GM18858 (cell line): ENCODE data around the gene ERI2.

Source experiments
- ATAC-seq: cut with Tn5 transposase; IDR thresholded peaks from one replicate; pipeline ENCODE4 v1.9.1; 2021; ENCODE audit not compliant: unreplicated experiment

ERI2 gene

GRCh38 chr16:20806168-20807050, at the start of gene ERI2, which contains the start of gene REXO5:
Gene ERI2 (minus strand): TSS chr16:20806472. CDS start chr16:20806430, 42 bp downstream.
Gene REXO5 (plus strand): TSS chr16:20806527. CDS start chr16:20806954, 427 bp downstream.
- peak; percentile 49 for ATAC-seq

GRCh38 chr16:20854963-20855362, 48.7 kb upstream of the ERI2 start:
- no peak for ATAC-seq

GRCh38 chr16:20853981-20854620, 47.8 kb upstream of the ERI2 start:
- no peak for ATAC-seq

GRCh38 chr16:20853143-20853542, 46.9 kb upstream of the ERI2 start:
- no peak for ATAC-seq

- ATAC-seq: no peak
Observed at GRCh38 chr16:20851601-20852000, 45.3 kb upstream of the ERI2 start.

GRCh38 chr16:20850981-20851380, 44.7 kb upstream of the ERI2 start:
- no peak for ATAC-seq

GRCh38 chr16:20849589-20850390, 43.5 kb upstream of the ERI2 start:
- ATAC-seq: no peak

- no peak for ATAC-seq
Observed at GRCh38 chr16:20847550-20847949, 41.3 kb upstream of the ERI2 start.

GRCh38 chr16:20846551-20846950, 40.3 kb upstream of the ERI2 start:
- no peak for ATAC-seq

GRCh38 chr16:20846030-20846429, 39.8 kb upstream of the ERI2 start:
- ATAC-seq: no peak

- no peak for ATAC-seq
Observed at GRCh38 chr16:20844588-20844987, 38.3 kb upstream of the ERI2 start.

- no peak for ATAC-seq
Observed at GRCh38 chr16:20844054-20844453, 37.8 kb upstream of the ERI2 start.

GRCh38 chr16:20839504-20839903, 33.2 kb upstream of the ERI2 start:
- ATAC-seq: no peak

GRCh38 chr16:20838240-20838639, 32.0 kb upstream of the ERI2 start:
- no peak for ATAC-seq

- no peak for ATAC-seq
Observed at GRCh38 chr16:20833086-20833485, 26.8 kb upstream of the ERI2 start.

- ATAC-seq: no peak
Observed at GRCh38 chr16:20830372-20830771, 24.1 kb upstream of the ERI2 start.

GRCh38 chr16:20829536-20829935, 23.3 kb upstream of the ERI2 start:
- no peak for ATAC-seq

GRCh38 chr16:20826039-20826566, 19.8 kb upstream of the ERI2 start:
- ATAC-seq: no peak

GRCh38 chr16:20822521-20823325, 16.5 kb upstream of the ERI2 start:
- no peak for ATAC-seq

- no peak for ATAC-seq
Observed at GRCh38 chr16:20821682-20822081, 15.4 kb upstream of the ERI2 start.
